GM18951 (cell line): ENCODE measurements around the gene RBM20.
"Not testable (repeated sequence)": the region's sequence is repeated elsewhere in the genome, so short reads cannot be mapped to it uniquely, and the experiment has no call there.

Experiments used
- POLR2A ChIP-seq: IDR thresholded peaks from 4 replicates; pipeline ENCODE4 v1.6.1; 2011; ENCODE audit warnings: mild to moderate bottlenecking; ENCODE audit not compliant: insufficient read length, insufficient read depth; ENCODE audit errors: extremely low read depth
- in situ Hi-C: fragments of 300-500 bp; cut with MboI; formaldehyde crosslinking; loops from one replicate; pipeline ENCODE4 v1.12.0; 2022; ENCODE audit warnings: low sequenced_read_pairs, mixed read lengths, inconsistent platforms; ENCODE audit not compliant: unreplicated experiment

The RBM20 gene

DNA sequence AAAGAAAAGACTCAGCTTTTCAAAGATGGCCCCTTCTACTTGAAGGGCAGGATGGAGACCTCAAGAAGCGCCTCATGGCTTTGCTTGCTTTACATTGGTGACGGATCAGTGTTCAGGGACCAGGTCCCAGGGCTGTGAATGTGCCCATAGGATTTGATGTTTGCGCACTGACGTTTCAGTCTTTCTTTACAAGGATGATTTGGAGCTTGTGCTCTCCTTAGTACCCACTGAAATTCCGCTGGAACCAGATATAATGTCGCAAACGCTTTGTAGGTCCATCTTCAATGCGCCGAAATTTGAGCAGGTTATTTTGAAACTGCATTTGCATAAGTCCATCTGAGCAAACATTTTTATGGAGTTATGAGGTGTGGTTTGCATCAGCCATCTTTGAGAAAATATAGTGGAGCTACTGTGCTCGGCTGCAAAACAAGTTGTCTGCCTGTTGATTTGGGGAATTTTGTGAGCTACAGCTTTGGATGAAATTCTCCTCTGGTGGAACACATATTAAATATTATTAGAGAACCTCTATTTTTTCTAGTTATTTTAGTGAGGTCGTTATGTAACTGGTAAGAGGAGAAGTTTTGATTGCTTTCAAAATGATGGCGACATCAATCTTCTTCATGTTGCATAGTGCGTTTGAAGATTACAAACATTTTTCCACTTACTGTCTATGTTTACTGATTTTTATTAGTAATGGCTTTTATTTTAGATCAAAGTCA is 2.4 kb downstream of the RBM20 start:
- TF ChIP-seq POLR2A: no peak

DNA sequence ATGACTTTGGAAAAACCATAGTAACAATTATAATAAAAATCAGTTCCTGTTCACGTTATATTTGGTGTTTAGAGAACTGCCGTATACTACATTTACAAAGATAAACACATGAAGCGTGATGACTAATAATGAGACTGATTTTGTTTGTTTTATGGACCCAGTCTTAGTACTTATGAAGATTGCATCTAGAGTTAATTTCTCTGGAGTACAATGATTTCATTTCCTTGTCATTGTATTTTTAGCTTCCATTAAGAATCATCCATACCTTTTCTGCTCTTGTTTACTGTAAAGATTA is 2.9 kb downstream of the RBM20 start:
- in situ Hi-C loops: no loop called here
- TF ChIP-seq POLR2A: no peak

More for the DNA sequence above, 2.4 kb downstream of the RBM20 start:
- in situ Hi-C loops: no loop called here

- in situ Hi-C loops: no loop called here
- no peak for TF ChIP-seq POLR2A
These were observed 4.7 kb downstream of the RBM20 start for GRCh38 chr10:110648692-110649346.

DNA sequence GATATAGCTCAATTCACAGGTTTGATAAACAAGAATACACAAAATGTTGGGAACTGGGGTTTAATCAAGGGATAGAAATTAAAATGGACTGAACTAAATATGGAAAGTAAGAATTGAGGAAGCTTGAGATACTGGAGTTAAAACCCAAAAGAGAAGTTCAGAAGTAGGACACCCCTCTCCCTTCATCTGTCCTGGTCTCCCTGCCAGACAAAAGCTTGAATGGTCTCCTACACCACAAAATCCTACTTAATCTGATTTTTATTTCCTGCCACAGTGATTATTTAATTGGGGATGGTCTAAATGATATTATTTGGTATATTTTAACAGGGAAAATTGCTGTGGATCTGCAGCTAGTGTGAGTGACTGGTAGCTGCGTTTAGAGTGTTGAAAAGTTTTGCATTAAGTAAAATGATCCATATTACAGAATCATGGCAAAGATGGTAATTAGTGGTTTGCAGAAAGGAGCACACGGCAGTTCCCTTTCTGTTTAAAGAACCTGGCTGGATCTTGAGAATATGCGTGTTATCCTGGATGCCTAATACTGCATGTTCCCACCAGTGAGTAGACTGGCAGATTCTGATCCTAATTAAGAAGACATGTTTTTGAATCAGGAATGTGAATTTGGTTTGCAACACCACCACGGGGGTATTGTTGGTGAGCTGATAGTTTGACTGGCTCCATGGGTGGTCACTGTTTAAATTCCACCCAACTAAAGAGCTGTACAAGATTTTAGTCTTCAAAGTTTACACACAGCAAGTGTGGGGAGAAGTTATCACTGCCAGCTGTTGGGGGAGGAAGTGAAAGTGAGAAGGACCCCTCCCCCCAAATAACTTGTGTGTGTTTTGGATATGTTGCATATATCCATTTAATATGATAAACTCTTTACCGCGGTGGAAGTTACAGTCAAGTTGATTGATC is 5.5 kb downstream of the RBM20 start:
- in situ Hi-C loops: no loop called here

GRCh38 chr10:110650265-110650668 is 6.1 kb downstream of the RBM20 start:
- in situ Hi-C loops: no loop called here
- TF ChIP-seq POLR2A: no peak

More for the DNA sequence above, 5.5 kb downstream of the RBM20 start:
- no peak for TF ChIP-seq POLR2A

DNA sequence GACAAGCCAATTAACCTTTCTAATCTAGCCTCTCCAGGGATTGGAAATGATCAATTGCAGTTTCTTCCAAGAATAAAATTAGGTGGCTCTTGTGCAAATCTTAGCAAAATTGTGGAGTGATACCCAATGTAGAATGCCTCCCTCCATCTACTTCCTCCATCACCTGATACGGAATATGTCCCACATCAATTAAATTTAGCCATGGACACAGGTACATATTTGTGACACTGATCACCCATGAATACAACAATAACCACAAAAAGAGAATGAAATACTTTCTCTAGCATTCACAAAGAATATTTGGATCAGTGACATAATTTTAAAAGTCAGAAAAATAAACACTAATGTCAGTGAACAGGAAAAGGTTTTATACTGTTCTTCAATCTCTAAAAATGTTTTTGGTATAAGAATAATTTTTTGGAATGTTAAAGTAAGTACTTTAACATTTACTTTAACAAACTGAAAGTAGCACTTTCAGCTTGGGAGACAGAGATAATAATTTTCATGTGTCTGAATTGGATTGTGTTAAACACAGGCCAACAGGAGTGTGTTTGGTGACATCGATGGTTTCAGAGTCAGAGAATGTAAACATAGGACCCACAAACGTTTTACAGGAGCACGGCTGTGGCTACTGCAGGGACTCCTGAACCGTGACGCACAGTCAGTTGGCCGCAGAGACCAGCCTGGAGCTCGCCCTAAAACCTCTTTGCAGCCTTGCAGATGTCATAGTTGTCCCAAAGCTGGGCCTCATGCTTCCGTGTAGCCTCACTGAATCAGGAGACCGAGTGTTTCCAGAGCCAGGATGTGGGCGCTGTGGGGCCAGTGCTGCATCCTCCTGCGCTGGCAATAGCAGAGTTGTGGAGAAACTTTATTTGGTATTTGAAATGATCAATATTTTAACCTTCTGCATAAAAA is 7.2 kb downstream of the RBM20 start:
- in situ Hi-C loops: no loop called here
- no peak for TF ChIP-seq POLR2A

- no peak for TF ChIP-seq POLR2A
- in situ Hi-C loops: no loop called here
These were observed 8.5 kb downstream of the RBM20 start for GRCh38 chr10:110652475-110653118.

GRCh38 chr10:110655320-110655719 is 11.2 kb downstream of the RBM20 start:
- in situ Hi-C loops: no loop called here
- TF ChIP-seq POLR2A: no peak

DNA sequence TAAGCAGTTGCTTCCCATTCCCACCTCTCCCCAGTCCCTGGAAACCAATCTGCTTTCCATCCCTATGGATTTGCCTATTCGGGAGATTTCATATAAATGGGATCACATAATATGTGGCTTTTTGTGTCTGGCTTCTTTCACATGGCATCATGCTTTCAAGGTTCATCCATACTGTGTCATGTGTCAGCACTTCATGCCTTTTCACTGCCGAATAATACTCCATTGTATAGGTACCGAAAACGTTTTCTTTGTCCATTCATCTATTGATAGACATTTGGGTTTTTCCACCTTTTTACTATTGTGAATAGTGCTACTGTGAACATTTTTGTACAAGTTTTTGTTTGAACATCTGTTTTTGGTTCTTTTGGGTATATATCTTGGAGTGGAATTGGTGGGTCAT is 12.5 kb downstream of the RBM20 start:
- TF ChIP-seq POLR2A: no peak
- in situ Hi-C loops: no loop called here

GRCh38 chr10:110657973-110658691 is 14.0 kb downstream of the RBM20 start:
- in situ Hi-C loops: no loop called here
- no peak for TF ChIP-seq POLR2A

GRCh38 chr10:110659558-110659957 is 15.4 kb downstream of the RBM20 start:
- in situ Hi-C loops: no loop called here
- TF ChIP-seq POLR2A: no peak

- in situ Hi-C loops: not testable (repeated sequence)
These were observed 16.2 kb downstream of the RBM20 start for GRCh38 chr10:110660289-110660688.
